ENCODE results near the gene DISC1.

Gene DISC1

DNA sequence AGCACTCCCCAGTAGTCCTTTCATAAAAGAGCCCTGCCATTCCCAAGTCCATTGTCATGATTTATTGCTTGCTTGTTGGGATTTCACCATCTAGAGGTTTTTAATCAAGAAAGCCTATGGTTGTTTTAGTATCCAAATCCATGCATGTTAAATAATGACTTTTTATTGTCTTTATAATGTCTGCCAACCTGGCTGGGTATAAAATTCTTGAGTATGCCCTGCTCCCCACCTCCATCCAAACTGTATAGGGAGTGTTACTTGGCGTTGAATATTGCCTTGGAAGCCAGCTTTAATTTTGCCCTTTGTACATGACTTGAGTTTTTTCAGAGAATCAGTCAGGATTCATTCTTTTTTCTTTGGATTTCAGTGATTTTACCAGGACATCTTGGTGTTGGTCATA lies 44.2 kb downstream of the DISC1 start:
- no peak for DNase-seq (ENCODE audit: low read depth)

DNA sequence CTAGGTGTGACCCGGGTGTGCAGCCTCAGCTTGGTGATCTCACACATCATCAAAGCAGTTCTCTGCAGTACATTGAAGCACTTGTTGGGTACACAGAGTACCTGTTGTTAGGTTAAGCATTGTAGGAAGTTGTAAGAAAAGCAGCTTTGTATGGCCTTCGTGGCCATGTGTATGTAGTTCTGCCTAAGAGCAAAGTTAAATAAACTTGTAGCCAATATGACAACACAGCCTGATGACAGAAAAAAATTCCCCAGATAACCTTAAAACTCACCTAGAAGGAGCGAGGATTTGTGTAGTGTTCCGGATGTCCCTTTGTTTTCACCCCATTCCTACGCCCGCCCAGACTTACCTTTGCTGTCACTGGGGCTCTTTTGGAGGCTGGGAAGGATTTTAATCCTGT lies 48.0 kb downstream of the DISC1 start:
- no peak for DNase-seq (ENCODE audit: low read depth)

DNA sequence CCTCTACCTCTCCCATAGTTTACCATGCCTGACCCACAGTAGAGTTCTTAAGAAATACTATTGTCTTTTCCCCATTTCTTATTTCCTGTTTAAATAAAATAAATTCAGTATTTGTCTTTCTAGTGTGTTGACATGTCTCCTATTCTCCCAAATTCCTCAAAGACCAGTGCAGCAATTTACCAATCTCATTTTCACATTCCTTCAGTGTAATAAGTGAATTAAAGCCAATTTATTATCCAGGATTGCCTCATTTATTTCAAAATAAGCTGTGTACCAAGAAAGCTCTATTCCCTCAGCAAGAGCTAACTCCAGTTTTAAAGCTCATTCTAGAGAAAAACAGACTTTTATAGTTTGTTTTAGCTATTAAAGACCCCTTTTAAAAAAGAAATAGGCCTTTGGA lies 49.9 kb downstream of the DISC1 start:
- DNase-seq (ENCODE audit: low read depth), result no peak

DNA sequence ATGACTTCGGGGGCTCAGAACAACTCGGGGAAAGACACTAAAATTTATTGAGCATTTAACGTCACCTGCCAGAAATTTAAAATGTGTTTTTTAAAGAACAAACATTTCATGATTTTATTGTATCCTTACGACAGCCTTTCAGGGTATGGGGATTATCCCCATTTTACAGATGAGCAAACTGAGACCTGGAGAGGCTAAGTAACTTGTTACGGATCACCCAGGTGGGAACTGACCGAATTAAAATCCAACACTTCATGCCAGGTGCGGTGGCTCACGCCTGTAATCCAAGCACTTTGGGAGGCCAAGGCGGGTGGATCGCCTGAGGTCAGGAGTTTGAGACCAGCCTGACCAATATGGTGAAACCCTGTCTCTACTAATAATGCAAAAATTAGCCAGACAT lies 50.9 kb downstream of the DISC1 start:
- DNase-seq (ENCODE audit: low read depth), result no peak

DNA sequence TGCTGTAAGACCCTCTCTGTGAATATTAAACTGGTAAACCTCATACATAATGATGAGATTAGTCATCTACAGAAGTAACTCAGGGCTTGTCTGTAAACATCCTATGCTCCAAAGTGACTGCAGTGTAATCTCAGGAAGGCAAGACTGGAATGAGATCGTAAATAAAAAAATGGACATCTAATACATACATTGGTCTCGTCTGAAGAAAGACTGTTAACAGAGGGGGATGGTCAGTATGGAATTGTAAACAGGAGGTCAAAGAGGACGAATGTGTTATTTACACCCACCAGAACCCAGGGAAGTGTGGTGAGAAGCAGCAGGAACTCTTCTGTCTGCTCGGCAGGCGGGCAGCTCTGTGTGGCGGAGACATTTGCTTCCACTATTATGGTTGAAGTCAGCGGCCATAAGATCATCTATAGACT lies 51.4 kb downstream of the DISC1 start:
- DNase-seq (ENCODE audit: low read depth), result no peak

DNA sequence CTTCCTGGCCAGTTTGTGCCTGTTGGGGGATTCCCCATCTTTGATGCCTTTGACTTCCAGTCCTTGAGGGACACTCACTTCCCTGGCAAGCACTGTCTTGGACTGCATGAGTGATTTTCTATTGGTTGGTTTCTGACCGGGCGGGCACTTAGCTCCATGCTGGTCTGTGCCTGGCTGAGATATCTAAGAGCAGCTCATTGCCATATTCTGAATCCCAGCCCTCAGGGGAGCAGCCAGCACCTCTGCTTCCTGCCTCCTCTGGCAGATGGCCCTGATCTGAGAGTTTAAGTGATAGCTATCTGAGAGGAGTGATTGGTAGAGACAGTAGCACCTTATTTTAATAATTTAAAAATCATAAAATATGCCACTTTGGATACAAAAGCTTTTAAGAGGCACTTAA lies 52.5 kb downstream of the DISC1 start:
- DNase-seq (ENCODE audit: low read depth), result no peak

DNA sequence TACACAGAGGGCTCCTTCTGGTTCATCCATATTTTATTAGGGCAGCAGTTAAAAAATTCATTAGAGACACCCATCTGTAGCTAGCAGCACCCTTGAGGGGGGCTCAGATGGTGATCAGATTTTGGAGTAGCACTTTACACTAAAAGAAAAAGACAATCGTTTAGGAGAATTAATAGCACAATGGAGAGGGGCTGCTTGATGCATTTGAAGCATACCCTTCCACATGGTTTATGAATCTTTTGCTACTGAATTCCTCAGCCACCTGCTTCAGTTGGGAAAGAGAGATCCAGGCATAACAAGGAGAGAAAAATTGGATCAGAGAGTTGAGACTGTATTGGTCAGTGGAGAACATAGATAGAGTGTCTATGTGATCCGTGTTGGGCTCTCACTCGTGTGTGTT lies 54.4 kb downstream of the DISC1 start:
- no peak for DNase-seq (ENCODE audit: low read depth)

DNA sequence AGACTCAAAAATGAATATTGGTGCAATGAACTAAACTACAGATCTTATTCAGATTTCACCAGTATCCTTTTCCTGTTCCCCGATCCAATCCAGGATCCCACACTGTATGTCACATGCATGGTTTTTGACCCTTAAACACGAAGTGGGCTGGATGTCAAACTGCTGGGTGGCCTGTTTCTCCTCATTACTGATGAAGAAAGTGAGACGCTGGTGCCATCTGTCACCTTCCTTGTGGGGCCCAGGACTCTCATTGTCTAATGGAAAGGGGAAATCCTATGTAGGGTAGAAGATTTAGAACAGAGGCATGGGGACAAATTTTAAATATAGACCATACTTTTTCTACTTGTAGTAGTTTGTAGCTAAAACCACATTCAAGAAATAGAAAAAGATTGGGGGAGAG lies 56.2 kb downstream of the DISC1 start:
- DNase-seq (ENCODE audit: low read depth), result no peak

DNA sequence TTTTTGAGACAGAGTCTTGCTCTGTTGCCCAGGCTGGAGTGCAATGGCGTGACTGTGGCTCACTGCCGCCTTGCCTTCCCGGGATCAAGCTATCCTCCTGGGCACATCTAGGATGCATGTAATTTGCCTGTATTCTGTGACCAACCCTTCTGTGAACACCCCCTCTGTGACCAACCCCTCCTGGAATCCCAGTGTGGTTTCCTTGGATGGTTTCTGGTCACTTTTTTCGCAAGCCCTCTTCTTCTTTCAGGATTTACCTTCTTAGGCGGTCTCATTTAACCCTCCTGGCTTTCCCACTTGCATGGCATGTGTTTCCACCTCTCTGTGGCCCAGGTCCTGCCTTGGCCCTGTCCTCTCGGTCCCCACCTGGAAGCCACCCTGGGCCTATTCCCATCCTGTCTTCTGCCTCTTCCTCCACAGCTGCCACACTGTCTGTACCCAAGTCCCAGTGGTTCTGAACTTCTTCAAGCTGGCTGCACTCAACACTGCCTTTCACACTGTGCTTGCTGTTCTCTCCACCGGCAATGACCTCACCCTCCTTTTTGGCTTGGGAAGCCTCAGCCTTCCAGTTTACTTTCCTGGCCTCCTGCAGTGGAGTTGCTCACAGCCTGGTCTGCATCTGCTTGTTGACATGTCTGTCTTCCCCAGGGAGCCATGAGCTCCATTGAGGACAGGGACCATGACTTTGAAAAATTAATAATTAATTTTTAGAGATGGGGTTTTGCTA lies 57.0 kb downstream of the DISC1 start:
- no peak for DNase-seq (ENCODE audit: low read depth)

DNA sequence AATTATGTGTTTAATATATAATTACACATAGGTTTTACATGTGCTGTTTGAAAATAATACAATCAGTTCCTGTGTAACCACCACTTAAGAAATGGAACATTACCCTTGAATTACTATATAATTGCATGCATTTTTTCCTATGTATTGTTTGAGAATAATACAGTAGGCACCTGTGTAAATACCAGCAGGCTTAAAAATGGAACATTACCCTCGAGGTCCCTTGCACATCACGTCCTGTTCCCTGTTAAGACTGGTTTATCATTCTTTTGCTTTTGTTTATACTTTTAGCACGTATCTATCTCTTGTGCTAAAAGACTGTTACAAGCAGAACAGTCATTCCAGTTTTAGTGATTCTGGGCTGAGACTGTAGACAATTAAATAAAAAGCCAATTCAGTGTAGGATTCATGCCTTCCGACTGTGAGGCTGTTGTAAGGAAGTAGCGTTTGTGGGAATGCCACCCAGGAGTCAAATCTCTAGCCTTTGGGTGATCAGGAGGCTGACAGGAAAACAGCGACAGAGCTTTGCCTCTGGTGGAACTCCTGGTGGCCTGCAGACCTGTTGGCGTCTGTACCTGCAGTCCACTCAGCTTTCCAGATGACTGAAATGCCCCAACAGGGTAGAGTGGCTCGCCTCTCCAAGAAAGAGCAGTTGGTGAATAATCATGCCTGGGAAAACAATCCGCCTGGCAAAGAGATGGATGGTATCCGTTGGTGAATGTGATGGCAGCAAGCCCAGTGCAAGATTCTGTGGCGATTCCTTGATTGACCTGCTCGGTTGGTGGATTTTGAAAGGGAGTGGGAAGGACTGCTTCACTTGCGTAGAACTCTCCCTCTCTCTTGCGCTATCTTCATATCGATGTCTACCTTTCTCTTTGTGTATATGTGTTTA lies 58.0 kb downstream of the DISC1 start:
- no peak for DNase-seq (ENCODE audit: low read depth)

DNA sequence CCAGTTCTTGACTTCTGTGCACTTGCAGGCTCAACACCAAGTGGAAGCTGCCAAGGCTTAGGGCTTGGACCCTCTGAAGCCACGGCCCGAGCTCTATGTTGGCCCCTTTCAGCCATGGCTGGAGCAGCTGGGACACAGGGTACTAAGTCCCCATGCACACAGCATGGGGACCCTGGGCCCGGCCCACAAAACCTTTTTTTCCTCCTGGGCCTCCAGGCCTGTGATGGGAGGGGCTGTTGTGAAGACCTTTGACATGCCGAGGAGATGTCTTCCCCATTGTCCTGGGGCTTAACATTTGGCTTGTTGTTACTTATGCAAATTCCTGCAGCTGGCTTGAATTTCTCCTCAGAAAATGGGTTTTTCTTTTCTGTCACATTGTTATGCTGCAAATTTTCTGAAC lies 59.8 kb downstream of the DISC1 start:
- no peak for DNase-seq (ENCODE audit: low read depth)

DNA sequence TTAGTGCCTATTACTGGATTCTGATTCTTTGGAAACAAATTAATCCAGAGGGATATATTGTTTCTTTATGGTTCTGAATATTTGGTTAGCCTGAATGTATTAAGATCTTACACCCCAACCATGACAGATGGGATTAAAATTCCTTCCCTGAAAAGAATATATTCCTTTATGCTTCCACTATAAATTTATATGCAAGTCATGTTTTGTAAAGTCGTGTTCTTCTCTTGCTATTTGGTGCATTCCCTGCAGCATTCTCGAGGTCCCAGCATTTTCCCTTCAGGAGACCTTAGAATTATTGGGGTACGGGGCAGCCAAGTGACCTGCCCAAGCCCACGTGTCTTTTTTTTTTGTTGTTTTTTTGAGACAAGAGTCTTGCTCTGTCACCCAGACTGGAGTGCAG lies 62.4 kb downstream of the DISC1 start:
- DNase-seq (ENCODE audit: low read depth), result no peak

DNA sequence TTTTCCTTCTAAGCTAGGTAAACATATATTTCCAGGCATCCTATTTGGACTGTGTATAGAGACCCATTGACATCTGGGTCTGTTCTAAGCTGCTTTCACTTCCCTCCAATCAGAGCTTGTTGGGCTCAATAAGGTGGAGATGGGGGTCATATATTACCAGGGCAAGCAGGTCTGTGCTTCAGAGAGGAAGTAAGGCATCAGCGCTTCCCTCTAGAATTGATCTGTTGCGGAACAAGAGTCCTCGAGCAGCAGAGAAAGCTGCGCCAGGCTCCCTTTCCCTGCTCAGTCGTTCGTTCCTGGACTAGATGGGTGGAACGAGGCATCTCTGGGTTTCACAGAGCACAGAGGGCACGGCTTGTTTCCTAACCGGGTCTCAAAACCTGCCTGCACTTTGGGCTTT lies 63.5 kb downstream of the DISC1 start:
- no peak for DNase-seq (ENCODE audit: low read depth)

DNA sequence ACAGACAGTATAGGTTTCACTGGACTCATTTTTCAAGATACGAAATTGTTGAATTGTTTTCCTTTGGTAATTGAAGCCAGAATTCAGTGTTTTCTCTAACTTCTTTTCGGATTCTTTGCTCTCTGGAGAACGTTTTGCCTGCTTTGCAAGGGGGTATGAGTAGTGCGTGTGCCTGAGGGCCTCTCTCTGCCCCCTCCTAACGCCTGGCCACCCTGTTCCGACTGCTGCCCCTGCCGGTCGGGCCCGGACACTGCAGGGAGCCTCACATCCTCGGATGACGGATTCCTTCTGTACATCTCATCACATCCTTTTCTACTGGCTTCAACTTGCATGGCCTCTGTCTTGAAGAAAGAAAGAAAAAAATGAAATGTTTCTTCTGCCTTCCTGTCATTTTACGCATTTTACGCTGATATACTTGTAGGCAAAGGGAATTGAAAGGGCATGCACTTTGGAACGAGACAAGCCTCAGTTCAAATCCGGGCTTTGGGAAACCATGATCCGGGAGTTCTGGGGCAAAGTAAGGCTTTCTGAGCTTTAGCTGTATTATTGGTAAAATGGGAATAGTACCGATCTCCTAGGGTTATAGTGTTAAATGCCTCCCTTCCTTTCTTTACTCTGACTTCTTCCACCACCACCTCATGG lies 65.1 kb downstream of the DISC1 start:
- no peak for DNase-seq (ENCODE audit: low read depth)

DNA sequence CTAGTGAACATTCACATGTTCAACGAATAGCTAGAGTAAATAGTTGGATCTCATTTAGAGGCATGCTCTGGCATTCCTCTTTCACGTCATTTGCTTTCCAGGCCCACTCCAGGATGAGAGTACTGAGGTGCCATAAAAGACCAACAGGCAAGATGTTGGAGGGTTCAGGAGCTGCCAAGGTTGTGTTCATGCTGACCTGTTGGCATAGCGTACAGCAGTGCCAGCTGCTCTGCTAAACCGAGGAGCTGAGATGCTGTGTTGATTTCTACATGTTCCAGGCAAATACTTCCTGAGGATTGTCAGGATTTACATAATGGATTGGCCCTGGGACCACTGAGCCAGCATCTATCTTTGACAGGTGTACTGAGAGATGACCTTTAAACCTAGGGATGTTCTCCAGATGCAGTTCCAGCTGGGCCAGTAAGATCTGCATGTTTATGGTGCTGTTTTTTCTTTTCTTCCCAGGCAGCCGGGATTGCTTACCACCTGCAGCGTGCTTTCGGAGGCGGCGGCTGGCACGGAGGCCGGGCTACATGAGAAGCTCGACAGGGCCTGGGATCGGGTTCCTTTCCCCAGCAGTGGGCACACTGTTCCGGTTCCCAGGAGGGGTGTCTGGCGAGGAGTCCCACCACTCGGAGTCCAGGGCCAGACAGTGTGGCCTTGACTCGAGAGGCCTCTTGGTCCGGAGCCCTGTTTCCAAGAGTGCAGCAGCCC lies 66.9 kb downstream of the DISC1 start:
- DNase-seq (ENCODE audit: low read depth), result no peak

DNA sequence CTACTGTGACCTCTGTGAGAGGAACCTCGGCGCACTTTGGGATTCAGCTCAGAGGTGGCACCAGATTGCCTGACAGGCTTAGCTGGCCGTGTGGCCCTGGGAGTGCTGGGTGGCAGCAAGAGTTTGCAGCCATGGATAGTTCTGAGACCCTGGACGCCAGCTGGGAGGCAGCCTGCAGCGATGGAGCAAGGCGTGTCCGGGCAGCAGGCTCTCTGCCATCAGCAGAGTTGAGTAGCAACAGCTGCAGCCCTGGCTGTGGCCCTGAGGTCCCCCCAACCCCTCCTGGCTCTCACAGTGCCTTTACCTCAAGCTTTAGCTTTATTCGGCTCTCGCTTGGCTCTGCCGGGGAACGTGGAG lies 67.5 kb downstream of the DISC1 start:
- no peak for DNase-seq (ENCODE audit: low read depth)

DNA sequence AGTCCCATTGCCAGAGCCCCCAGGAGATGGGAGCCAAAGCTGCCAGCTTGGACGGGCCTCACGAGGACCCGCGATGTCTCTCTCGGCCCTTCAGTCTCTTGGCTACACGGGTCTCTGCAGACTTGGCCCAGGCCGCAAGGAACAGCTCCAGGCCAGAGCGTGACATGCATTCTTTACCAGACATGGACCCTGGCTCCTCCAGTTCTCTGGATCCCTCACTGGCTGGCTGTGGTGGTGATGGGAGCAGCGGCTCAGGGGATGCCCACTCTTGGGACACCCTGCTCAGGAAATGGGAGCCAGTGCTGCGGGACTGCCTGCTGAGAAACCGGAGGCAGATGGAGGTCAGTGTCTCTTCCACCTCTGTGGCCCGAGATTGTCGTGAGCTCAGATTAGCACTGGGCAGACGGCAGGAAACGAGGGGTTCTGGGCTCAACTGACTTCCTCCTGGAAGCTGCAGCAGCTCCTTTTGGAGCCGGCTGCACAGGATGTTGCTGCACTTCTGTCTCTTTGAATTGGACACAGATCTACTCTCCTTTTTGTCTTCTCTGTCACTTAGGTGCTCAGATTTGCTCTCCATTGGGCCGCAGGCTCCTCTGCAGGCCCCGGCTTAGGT lies 68.0 kb downstream of the DISC1 start:
- no peak for DNase-seq (ENCODE audit: low read depth)

DNA sequence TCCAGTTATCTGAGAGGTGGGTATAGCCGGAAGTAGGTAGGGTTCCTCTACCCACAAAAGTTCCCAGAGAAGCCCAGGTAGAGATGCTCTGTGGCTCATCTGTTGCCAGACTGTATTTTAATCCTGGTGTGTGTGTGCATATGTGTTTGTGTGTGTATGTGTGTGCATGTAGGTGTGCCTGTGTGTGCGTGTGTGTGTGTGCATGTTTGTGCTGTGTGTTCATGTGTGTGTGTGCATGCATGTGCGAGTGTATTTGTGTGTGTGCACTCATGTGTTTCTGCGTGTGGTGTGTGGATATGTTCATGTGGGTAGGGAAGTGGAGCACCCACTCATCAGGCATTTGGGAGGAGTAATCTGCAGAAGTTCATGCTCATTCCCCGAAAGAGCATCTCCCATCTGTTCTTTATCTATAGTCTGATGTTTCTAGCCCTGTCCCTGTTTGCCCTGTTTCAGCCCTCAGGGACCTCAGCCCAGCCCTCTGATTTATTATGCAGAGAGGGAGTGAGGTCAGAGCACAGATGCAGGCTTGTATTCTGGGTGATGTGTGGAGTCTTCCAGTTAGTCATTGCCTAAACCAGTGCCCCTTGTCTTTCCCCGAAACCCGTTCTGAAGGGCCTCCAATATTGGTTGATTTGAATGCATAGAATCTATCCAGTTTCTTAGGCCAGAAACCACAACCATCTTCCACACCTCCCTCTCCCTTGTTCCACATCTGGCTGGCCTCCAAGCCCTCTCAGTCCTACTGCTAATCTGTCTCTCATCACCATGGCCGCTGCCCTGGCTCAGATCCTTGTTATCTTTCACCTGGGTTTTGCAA lies 69.1 kb downstream of the DISC1 start:
- no peak for DNase-seq (ENCODE audit: low read depth)

DNA sequence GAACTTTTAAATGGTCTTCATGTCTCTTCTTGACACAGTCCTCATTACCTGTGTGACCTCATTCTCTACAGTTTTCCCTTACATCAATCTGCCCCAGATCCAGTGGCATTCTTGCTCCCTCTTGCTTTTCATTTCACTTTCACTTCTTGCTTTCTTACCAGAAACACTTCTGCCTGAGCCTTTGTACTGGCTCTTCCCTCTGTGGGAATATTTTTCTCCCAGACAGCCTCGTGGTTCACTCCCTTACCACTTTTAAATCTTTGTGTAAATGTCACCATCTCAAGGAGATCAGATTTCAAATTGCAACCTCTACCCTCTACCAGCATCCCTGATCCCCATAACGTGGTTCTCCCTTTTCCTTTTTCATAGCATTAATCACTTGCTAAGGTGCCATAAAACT lies 73.2 kb downstream of the DISC1 start:
- DNase-seq (ENCODE audit: low read depth), result no peak

DNA sequence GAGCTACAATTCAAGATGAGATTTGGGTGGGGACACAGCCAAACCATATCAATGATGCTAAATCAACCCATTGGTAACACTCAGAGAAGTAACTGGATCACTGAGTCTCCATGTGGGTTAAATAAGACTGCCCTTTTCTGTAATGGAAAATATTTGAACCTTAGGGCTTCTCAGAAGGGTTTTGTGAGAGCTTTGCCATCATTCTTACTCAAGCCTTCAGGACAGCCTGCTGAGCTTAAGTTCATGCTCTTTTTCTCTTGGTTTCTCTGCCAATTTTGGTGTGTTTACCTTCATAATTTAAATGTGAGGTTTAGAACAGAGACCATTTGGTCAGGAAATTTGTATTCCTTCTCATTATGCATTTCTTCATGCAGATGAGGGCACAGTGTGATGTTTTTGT lies 74.7 kb downstream of the DISC1 start:
- DNase-seq (ENCODE audit: low read depth), result no peak

DNA sequence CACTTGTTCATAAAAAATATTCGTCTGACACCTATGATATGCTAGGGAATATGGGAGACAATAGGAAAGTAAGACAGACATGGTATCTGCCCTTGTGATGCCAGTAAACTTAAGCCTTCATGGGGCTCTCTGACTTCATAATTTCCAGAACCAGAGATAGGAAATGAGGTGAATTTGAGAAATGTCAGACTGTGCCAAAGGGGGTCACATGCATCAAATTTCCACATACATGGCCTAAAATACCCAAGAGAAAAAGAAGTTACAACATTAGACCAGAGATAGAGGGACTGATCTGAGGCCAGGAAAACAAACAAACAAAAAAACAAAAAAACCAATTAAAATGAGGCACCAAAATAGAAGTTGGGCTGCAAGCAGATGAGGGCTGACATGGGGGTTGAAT lies 75.7 kb downstream of the DISC1 start:
- no peak for DNase-seq (ENCODE audit: low read depth)
